ENCODE data around the gene NRXN3.

NRXN3 gene

DNA sequence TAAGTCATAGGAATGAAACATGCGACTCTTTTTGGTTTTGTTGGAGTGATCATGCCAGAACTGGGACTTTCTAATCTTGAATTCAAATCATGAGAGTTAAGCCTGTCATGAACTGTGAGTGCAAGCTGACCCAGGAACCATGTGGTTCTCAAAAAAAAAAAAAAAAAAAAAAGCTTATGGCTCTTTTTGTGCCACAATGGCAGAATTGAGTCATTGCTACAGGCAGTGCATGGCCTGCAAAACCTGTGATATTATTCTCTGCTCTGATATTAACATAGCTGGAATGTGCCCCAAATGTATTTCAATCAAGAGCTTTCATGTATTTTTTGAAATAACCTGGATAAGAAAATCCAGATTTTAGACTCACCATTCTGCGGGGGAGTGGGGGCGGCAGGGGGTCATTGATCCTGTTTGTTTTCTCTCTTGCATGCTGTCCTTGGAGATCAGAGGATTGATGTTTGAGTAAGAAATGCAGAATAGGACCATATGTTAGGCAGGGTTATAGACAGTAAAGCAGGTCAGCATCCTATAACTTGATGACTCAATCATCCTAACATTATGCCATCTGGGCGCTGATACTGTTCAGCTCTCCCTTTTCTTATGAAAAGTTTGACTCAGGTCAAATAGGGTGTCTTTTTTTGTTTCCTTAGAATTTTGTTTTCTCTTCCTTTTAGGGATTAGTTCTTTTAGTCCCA lies 1243.7 kb downstream of the NRXN3 start:
- no peak for DNase-seq (ENCODE audit: low spot score)

DNA sequence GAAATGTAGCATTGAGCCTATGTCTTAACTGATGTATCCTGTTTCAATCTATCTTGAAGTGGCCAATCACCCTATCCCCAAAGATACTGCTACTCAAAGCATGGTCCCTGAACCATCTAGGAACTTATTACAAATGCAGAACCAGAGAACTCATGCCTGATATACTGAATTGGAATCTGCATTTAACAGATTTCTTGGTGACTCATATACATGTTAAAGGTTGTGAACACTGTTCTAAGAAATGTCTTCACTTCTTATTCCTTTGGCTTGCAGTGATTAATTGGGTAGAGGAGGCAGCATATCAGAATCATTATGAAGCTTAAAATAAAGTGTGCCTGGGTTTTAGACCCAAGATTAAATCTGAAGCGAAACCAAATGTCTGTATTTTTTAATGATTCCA lies 1245.6 kb downstream of the NRXN3 start:
- DNase-seq (ENCODE audit: low spot score), result no peak

DNA sequence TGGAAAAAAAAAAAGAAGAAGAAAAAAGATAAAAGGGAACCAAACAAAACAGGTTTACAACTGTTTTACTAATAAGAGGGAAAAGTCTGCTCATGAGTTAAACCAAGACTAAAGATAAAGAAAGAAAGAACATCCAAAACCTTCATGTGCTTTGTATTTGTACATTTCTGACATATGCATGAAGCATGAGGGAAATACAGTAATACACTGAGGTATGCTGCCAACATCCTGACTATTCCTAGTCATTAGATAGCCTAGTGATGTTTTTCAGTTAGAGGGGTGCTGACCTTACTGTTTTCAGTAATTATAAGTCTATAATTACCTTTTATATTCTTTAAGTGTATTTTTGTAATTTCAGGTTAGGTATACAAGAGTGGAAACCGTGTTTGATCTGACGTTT lies 1247.8 kb downstream of the NRXN3 start:
- DNase-seq (ENCODE audit: low spot score), result no peak

DNA sequence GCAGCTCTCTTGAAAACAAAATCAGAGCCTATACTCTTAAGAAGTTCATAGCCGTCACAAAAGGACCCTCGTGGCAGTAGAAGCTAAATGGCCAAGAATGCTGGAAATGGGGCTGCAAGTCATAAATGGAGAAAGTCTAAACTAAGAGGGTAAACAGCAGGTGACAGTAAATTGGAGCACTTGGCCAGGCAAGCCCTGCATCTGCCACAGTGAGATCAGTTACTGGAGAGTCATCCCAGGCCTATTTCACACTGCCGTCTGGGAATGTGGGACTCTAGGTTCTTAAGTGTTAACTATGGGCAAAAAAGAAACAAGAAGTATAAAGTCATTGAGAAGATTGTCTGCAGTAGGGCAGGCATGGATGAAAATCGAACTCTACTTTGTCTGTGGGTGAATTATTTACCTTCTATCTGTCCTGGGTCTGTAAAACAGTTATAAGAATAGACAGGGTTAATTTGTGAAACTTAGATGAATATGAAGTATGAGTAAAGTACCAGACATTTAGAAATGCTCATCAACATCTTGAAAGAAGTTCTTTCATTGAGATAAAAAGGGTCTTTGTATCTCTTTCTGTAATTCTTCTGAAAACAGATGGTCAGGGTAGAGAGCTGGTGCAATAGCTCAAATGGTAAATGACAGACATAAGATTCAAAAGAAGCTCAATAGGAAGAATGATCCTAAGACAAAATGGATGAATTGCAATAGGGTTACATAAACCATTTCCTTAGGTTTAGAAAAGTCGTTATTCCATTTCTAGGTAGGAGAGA lies 1248.7 kb downstream of the NRXN3 start:
- DNase-seq (ENCODE audit: low spot score), result no peak

DNA sequence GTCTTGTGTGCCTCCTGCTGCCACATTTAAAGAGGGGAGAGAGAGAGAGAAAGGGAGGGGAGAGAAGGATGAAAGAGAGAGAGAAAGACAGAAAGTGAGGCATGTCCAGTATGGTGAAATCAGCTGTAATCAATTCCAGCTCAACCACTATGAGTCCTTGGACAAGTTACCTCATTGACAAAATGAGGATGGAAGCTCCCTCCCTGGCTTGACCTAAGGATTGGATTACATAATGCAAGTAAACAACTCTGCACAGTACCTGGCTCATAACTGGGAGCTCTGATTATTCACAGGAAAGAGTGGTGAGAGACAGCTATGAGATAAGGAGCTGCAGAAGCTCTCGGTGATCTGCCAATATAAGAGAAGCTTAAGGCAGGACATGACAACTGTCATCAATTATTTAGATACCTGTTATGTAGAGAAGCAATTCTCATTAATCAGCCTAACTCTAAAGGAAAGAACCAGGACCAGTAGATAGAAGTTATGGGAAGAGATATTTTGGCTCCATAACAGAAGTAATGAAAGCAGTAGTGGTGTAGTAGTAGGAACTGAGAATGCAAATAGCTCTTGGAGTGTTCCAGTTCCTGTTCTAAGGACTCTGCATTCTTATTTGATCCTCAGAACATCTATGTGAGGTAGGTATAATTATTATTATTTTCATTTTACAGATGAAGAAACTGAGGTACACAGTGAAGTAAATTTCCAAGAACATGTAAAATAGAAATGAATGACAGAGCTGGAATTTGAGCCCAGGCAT lies 1249.6 kb downstream of the NRXN3 start:
- DNase-seq (ENCODE audit: low spot score), result no peak

DNA sequence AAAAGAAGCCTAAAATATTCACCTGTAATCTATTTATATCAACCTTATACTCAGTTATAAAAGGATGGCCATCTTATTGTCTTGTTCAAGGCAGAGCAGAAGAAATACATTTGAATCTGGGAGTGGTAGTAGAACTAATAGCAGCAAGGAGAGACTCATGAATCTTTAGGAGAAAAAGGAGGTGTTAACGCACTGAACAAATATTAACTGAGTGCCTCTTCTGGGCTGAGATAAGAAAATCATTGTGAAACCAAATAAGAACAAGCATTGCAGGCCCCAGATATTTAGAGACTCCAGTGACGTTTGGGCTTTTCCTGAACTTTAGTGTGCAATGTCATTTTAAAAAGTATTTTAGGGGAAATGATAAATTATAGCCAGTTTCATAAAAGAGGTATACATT lies 1250.6 kb downstream of the NRXN3 start:
- DNase-seq (ENCODE audit: low spot score), result no peak

DNA sequence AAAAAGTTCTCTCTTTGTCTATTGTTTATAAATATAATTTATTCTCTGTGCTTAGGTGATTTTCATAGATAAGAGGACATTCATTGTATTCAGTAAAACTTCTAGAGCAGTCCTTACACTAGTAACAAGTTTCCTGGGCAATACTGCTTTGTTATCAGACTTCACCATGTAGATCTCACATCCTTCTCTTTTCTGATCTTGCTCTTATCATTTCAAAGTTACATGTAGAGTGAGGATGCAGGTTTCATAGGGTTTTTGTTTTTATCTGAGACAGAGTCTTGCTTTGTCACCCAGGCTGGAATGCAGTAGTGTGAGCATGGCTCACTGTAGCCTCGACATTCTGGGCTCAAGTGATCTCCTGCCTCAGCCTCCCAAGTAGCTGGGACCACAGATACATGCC lies 1251.6 kb downstream of the NRXN3 start:
- no peak for DNase-seq (ENCODE audit: low spot score)

DNA sequence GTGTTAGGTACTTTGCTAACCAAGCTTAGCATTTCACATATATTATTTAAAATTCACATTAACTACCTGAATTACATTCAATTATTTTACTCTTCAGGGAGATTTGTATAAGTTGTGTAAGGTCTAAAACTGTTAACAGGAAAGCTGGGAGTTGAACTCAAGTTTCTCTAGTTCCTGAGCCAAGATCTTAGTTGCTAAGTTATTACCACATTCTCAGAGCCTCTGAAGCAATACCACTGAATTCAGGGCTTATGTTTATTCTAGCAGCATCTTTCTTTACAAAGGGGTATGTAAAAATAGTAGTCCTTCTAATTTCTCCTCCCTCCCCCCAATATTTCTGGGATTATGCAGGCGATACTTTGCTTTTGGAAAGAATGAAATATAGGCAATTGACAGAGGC lies 1254.3 kb downstream of the NRXN3 start:
- DNase-seq (ENCODE audit: low spot score), result no peak

DNA sequence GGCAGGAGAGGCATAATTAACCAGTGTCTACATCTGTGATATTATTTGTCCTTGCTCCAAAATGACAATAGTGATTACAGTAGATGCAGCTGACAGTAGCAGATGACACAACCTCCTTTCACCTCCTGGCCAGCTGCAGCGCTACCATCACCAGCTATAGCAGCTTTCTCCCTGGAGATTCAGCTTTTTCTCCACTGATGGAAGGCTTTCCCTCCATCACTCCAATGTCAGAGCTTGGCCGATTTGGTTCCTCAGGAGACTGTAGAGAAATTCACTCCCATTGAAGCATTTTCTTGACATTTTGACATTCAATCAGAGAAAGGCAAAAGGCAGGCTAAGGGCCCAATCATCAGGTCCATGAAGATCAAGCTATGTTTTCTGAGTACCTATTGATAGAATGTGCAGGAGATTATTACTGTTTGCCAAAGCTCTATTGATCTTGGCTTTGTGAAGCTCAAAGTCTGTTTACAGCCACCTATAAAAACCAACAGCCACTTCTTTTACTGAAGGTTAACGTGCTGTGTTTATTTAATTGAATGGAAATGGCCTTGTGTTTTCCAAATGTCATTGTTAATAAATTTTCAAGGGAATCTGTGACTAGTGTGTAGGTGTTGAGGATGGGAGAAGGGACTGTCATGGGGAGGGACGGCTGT lies 1256.1 kb downstream of the NRXN3 start:
- DNase-seq (ENCODE audit: low spot score), result no peak

DNA sequence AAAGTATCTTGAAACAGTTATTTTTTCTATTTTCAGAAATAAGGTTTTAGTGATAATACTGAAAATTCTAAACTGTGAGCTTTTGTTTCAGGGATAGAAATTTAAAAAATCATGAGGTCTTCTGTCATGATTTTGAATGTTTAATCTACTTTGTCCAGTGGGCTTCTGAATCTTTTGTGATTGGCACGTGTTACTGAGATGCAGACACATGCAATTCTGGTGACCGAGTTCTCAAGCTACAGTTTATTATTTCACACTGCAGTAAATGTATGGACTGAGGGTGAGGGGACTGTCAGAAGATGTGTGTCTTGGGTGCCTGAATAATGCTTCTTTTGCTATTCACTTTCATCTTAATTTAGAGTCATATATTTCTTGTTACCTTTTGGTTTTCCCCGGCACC lies 1262.5 kb downstream of the NRXN3 start:
- no peak for DNase-seq (ENCODE audit: low spot score)

DNA sequence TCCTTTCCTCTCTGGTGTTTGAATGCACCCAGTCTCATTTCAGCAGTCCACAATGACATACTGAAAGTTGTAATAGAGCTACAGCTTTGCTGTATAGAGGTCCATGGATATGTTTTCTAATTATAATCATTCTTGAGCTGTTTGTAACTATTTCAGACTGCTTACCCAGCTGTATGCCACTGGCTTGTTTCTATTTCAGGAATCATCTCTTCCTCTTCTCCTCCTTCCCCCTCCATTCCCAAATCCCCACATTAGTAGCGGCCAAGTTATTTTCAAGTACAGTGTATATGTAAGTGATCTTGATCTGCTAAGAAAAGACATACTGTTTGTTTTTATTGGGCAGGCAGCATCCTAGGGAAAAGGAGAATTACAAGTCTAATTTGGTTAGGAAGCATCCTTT lies 1266.2 kb downstream of the NRXN3 start:
- no peak for DNase-seq (ENCODE audit: low spot score)

DNA sequence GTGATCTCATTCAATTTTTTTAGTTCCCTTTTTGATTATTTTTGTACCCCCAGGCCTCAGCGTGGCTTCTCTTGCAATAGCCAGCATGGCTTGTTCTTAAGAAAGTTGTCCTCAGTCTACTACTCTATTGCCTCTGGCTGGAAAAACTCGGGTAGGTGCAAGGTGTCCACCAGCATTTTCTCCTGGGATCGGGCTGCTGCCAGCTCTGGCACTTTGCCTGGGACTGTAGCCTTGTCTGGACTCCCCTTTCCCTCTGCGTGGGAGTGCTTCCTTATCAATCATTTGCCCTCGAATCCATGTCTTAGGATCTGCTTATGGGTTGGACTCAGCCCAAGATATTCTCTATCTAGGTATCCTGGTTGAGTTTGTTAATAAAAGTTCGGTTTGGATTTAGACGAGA lies 1267.8 kb downstream of the NRXN3 start:
- DNase-seq (ENCODE audit: low spot score), result no peak

DNA sequence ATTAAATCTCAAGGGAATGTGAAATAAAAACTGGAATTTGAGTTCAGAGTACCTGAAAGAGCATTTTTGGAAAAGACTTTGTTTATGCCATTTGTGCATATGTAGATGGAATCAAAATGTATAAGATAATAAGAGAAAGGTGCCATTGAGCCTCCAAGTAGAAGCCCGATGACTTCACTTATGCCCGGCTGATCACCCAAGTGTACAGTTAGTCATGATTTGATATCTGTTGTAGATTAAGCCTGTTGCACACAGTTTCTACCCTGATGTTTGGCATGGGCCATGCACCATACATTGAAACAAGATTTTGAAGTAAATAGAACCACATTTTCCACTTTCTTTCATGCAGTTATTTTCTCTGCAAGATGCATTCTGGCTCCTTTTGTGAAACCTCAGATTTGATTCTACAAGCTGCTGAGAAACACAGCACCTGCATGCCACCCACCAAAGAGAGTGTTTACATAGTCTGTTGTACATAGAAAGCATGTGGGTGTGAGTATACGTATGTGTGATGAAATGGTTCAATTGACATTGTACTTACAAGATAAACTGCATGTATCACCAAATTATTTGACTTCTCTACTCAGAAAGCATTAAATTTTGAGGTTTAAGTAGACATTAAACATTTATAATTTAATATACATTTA lies 1268.6 kb downstream of the NRXN3 start:
- DNase-seq (ENCODE audit: low spot score), result no peak

DNA sequence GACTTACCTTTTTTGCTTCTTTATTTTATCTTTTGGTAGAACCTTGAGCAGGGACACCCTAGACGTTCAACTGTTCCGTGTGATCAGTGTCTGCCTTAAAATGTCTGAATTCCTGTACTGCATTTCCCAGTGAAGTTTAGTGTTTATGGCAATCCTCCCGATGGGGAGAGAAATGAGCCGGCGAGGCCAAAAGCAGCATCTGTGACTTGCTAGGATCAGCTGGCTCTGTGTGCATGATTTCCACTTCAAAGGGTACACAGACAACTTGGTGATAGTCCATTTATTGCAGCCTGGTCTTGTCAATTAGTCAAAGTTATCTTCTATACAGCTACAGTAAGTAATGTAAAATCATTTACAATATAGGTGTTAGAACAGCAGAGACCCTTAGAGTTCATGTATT lies 1272.6 kb downstream of the NRXN3 start:
- no peak for DNase-seq (ENCODE audit: low spot score)

DNA sequence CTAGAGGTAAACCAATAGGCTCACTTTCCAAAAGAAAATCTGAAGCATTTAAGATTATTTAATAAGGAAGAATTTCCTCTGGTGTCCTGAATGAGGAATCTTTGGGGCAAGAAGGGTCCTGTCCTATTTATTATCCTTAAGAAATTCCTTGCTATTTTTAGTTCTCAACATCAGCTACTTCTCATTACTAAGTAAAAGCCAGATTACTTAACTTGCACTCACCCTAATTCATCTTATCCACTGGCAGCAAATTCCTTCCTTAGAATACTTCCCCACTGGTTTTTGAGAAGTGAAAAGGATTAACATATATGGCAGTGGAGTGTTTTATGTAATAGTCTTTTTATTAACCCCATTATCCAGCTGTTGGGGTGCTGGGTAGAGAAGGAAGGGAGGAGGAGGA lies 1273.4 kb downstream of the NRXN3 start:
- no peak for DNase-seq (ENCODE audit: low spot score)

DNA sequence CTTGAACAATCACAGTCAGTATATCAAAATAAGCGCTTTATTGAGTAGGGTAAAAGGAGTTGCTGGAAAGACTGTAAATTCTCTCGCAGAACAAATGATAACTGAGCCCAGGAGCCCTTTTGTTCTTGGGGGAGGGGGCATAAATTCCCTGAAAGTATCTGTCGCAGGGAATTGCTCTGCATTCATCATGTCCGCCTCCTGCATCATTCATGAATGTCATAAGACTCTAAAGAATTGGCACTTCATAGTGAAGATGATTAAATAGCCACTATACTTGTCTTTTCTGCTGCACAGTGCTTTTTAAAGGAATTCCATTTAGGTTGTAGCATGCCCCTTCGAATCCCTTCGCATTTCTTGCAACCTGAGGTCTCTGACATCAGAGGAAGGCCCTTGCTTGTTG lies 1278.8 kb downstream of the NRXN3 start:
- no peak for DNase-seq (ENCODE audit: low spot score)

DNA sequence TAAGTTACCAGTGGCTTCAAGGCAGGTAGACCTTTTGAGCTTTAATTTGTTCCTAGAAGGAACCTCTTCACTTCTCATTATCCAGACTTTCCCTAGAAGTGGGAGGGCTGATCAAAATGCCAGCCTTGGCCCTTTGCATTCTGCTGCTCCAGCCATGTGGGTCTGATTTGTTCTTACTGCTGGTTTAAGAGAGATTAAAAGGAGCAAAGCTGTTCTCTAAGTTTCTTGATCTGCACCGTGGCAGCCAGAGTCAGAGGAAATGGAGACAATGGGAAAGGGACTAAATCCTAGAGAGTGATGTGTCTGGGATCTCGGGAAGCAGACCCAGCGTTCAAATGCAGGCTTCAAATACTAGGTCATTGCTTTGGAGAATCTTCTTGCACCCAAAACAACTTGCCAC lies 1281.4 kb downstream of the NRXN3 start:
- DNase-seq (ENCODE audit: low spot score), result no peak

DNA sequence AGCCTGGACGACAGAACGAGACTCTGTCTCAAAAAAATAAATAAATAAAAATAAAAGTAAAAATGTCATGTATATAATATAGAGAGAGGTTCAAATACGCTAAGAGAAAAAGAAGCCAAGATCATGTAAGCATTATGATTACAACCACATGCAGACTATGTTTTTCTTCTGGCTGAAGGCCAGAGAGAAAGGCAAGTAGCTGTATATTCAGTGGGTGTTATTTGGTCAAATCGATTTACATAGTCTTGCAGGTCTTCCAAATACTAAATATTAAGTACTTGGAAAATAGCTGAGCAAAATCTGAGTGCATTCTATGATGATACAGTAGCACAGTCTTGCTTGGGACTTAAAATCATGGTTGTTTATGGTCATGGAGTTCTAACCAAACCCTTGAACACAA lies 1283.1 kb downstream of the NRXN3 start:
- DNase-seq (ENCODE audit: low spot score), result no peak

DNA sequence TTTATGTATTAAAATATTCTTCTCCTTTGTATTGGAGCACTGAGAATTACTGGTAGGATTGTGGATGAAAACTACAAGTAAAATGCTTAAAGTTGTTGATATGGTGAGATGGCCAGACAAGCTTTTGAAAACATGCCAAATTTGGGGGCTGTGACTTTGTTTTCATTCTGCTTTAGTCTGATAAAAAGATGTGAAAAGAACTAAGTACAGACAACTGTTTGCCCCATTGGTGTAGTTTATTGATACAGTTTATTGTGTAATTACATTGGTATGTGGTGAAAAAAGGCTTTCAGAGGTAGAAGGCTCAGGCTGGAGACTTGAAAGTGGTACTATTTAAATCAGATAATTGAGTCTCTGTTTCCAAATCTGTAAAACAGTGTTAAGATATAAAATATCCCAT lies 1294.3 kb downstream of the NRXN3 start:
- no peak for DNase-seq (ENCODE audit: low spot score)

DNA sequence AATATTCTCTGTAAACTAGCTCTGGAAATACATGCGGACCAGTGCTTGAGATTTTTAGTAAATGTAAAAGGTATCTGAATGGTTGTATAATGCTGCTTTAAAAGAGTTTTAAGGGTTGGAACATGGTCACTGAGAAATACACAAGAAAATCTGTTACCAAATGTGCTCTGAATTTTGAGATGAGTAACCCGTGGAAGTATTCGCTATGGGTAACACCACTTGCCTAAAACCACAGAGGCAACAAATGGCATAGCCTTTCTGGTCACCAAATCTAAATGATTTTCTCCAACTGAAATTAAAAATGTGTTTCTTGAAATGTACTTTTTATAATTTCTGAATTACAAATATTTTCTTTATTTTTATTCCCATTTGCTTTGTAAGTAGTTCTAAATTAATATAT lies 1295.5 kb downstream of the NRXN3 start:
- DNase-seq (ENCODE audit: low spot score), result no peak

DNA sequence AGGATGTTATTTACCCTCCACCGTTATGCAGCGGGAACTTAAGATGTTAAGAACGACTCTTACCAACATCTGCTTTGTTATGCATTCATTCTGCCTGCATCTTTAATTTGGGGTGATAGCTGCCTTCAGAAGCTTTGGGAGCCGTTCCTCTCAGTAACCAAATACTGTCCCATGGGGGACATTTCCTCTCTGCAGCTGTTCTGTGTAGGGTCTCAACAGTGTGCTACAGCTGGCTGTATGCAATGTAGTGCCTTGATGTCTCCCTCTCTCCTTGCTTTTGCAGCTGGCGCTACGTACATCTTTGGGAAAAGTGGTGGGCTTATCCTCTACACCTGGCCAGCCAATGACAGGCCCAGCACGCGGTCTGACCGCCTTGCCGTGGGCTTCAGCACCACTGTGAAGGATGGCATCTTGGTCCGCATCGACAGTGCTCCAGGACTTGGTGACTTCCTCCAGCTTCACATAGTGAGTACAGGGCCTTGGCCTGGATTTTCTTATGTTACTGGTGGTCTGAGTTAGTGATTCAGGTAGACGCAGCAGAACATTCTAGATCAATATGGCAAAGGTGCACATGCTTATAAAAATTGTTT lies 1296.9 kb downstream of the NRXN3 start:
- no peak for DNase-seq (ENCODE audit: low spot score)

DNA sequence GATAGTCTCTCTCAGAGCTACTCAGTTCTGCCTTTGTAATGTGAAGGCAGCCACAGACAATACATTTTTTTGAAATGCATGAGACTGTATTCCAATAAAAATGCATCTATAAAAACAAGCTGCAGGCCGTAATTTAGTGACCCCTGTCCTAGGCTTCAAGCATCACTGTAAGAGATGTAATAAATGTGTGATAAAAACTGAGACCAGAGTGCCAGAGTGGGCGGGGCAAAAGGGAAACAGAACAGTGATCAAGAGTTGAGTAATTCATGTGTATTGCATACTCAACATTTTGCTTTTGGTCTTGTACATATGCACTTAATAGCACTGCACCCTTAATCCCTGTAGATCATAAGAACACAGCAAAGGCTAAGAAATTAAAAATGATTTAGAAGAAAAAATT lies 1297.7 kb downstream of the NRXN3 start:
- DNase-seq (ENCODE audit: low spot score), result no peak
